Astrocyte of the cerebellum (primary cell): ENCODE data around the gene NOS1.
"Not testable (repeated sequence)": the region's sequence is repeated elsewhere in the genome, so short reads cannot be mapped to it uniquely, and the experiment has no call there.

Source experiments
- DNase-seq: peaks from one replicate; pipeline ENCODE4 v3.0.0-alpha.2; 2011; ENCODE audit warnings: low read depth
- H3K4me3 ChIP-seq: 2 replicates; pipeline ENCODE4 v1.5.1; 2011; ENCODE audit warnings: mild to moderate bottlenecking, low read depth, low read length, moderate library complexity
- in situ Hi-C: cut with HindIII; loops from 2 replicates; pipeline ENCODE4 v1.10.0; 2017; ENCODE audit warnings: low sequenced_read_pairs
- TF ChIP-seq, protein P1 (sequence below): IDR thresholded peaks from 2 replicates; pipeline ENCODE4 v1.5.1; 2012; ENCODE audit warnings: low read length, low read depth, moderate library complexity, mild to moderate bottlenecking; ENCODE audit errors: missing control alignments

The NOS1 gene

DNA sequence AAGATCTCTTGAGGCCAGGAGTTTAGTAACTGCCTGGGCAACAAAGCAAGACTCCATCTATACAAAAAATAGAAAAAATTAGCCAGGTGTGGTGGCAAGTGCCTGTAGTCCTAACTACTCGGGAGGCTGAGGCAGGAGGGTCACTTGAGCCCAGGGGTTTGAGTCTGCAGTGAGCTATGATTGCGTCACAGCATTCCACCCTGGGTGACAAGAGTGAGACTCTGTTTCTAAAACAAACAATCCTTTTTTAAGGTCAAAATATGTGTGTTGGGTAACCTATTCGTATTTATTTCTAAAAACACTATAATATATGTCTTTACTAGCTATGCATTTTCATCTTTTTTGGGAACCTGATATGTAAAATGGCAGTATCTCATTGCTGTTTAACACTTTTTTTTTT lies 178.6 kb downstream of the NOS1 start:
- no peak overlapping the region for H3K4me3 ChIP-seq
- no peak for DNase-seq
- TF ChIP-seq, protein P1, sequence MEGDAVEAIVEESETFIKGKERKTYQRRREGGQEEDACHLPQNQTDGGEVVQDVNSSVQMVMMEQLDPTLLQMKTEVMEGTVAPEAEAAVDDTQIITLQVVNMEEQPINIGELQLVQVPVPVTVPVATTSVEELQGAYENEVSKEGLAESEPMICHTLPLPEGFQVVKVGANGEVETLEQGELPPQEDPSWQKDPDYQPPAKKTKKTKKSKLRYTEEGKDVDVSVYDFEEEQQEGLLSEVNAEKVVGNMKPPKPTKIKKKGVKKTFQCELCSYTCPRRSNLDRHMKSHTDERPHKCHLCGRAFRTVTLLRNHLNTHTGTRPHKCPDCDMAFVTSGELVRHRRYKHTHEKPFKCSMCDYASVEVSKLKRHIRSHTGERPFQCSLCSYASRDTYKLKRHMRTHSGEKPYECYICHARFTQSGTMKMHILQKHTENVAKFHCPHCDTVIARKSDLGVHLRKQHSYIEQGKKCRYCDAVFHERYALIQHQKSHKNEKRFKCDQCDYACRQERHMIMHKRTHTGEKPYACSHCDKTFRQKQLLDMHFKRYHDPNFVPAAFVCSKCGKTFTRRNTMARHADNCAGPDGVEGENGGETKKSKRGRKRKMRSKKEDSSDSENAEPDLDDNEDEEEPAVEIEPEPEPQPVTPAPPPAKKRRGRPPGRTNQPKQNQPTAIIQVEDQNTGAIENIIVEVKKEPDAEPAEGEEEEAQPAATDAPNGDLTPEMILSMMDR = no peak
- in situ Hi-C loops = no loop called here

DNA sequence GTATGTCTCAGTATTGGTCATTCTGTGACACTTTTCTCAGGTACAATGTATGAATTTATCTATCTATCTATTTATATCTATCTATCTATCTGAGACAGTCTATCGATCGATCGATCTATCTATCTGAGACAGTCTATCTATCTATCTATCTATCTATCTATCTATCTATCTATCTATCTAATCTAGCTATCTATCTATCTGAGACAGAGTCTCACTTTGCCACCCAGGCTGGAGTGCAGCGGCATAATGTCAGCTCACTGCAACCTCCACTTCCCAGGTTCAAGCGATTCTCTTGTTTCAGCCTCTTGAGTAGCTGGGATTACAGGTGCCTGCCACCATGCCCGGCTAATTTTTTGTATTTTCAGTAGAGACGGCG lies 180.0 kb downstream of the NOS1 start:
- in situ Hi-C loops, DNase-seq, H3K4me3 ChIP-seq: not testable (repeated sequence)

DNA sequence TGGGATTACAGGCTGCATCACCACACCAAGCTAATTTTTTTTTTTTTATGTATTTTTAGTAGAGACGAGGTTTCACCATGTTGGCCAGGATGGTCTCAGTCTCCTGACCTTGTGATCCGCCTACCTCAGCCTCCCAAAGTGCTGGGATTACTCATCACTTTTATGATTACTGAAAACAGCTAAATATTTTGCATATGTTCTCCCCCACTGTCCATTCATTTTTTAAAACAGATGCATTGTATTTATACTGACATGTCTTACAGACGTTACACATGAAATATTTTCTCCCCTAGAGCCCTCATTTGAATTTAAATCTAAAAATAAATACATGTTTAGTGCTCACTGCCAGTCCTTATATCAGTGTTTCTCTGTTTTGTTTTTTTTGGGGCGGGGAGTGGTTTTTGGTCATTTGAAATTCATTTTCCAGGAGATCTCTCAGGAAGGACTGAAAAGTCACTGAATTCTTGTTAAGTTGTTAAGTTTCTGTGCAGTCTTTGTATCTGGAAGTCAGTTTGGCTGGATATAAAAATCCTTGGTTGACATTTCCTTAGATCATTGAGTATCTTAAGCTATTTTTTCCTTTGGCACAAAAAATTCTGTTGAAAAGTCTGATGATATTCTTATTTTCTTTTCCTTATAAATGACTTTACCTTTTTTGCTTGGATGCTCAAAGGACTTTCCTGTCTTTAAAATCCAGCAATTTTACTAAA lies 180.5 kb downstream of the NOS1 start:
- no peak overlapping the region for H3K4me3 ChIP-seq
- no peak for DNase-seq
- in situ Hi-C loops = no loop called here
- TF ChIP-seq, protein P1 = no peak

DNA sequence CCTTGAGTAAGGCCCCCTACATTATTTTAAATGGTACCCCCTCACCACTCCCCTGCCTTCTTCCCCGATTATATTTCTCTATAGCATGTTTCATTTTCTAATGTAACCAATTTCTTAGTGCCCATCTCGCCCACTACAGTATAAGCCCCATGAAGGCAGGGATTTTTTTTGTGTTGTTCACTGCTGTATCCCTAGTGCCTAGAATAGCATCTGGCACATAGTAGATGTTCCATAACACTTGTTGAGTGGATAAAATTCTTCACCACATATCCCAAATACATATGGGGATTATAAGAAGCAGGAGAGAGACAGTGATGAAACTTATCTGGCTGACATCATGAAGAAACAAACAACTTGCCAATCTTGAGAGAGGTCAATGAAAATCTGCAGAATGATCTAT lies 182.7 kb downstream of the NOS1 start:
- in situ Hi-C loops = no loop called here
- TF ChIP-seq, protein P1 = no peak
- no peak for DNase-seq
- no peak overlapping the region for H3K4me3 ChIP-seq

DNA sequence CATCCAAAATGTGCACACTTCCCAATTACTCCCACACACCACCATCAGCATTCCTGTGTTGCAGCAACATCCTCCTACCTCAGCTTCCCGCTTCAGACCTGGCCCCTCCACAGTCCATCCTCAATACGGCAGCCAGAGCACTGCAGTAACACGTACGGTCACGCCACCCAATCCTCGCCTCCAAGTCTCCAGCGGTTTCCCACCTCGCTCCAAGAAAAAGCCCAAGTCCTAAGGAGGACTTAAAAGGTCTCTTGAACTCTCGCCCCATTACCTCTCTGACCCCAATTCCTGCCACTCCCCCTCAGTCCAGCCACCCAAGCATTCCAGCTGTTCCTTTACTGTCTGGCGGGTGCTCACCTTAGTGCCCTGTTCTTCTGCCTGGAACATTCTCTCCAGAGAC lies 183.1 kb downstream of the NOS1 start:
- in situ Hi-C loops = no loop called here
- TF ChIP-seq, protein P1 = no peak
- no peak for DNase-seq
- H3K4me3 ChIP-seq = no peak overlapping the region

DNA sequence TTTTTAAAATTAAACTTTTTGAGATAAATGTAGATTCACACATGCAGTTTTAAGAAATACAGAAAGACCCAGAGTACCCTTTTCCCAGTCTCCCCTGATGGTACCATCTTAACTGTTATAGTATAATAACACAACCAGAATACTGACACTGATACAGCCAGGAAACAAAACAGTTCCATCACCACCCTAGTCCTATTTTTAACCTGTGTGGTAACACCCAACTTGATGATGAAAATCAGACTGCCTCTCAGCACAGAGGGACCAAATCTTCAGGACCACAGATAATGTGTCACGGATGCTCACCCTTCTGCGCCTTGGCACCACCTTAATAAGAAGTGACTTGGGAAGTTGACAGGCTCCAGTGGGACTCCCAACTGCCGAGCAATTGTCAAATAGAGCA lies 189.3 kb downstream of the NOS1 start:
- DNase-seq = no peak
- in situ Hi-C loops = no loop called here
- no peak overlapping the region for H3K4me3 ChIP-seq
- TF ChIP-seq, protein P1 = no peak

DNA sequence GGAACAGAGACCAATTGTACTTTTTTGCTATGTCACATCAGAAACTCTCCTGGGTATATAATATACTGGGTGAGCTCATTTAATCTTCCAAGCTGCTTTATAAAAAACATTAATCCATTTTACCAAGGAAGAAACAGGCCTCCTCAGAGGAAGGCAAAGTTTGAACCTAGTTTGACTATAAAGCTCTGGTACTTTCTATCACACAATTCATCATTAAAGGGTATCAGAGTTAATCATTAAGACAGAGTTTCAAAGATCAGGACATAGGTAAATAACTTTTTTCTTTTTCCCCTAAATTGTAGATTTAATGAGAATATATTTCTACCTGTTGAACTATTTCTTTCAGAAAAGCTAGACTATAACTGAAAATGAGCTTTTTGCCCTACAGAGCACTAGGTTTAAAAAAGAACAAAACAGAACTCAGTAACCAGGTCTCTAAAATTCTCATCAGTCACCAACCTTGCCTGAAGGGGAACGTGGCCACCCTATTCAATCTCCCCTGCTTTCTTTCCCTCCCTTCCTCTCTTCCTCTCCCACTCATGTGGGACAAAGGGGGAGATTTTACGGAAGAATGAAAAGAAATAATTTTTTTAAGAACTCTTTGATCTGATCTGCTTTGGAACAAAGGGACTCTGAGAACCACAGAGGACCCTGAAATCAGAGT lies 189.8 kb downstream of the NOS1 start:
- TF ChIP-seq, protein P1 = no peak
- no peak overlapping the region for H3K4me3 ChIP-seq
- in situ Hi-C loops = no loop called here
- no peak for DNase-seq
